Measurements from ENCODE around the gene HOXD12. TPM values are rescaled to one million over a fixed set of nuclear protein-coding genes. Genes with fewer than 3 reads are reported as not detected.
A peak's percentile ranks its signal among the peaks of the same experiment; 100 is the strongest.

Gene HOXD12
- total and polyA plus RNA-seq, 4 donors: not detected

DNA sequence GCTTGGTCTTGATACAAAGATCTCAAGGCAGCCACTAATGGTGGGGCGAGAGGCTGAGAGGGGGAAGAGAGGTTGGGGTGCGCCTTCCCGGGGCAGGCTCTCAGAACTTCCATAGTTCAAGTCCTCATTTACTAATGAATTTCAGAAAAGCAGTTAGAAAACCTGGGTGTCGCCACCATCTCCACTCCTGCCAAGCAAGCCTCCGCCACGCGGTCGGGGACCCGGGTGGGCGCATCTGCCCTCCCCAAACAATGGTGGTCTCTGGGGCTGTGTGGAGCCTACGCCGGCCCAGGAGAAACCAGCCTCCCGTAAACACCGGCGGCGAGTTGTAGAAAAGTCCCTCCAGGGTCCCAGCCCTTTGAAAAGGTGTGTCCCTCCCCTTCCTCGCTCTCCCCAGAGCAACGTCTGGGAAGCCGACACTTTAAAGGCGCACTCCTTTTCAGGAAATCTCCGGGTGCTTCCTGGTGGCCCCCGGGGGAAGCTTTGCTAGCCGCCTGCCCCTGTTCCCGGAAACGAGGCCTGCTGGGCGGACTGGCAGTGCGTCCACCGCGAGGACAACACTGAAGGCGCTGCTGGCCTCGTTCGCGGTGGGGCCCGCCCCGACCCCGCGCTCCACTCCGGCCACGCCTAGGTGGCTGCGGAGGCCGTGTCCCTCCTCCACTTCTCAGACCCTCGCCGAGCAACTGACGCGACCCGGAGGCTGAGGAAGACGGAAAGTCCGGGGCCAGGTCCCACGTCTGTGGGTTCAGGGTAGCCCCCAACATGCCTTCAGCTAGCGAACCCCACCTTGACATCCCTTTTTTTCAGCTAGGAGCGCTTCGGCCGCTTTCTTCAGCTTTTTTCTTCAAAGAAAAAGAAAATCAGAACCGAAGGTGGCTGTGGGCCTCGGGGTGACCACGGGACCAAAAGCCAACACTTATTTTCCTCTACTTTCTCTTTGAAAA is 32.7 kb upstream of the HOXD12 start:
- TF ChIP-seq, protein P1, sequence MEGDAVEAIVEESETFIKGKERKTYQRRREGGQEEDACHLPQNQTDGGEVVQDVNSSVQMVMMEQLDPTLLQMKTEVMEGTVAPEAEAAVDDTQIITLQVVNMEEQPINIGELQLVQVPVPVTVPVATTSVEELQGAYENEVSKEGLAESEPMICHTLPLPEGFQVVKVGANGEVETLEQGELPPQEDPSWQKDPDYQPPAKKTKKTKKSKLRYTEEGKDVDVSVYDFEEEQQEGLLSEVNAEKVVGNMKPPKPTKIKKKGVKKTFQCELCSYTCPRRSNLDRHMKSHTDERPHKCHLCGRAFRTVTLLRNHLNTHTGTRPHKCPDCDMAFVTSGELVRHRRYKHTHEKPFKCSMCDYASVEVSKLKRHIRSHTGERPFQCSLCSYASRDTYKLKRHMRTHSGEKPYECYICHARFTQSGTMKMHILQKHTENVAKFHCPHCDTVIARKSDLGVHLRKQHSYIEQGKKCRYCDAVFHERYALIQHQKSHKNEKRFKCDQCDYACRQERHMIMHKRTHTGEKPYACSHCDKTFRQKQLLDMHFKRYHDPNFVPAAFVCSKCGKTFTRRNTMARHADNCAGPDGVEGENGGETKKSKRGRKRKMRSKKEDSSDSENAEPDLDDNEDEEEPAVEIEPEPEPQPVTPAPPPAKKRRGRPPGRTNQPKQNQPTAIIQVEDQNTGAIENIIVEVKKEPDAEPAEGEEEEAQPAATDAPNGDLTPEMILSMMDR (IDR thresholded peaks at IDR 0.05; ENCODE audit: control extremely low read depth, extremely low read depth): no peak
- no peak overlapping the region for H3K9ac ChIP-seq (ENCODE audit: insufficient read depth in 1 of 2, low read length in 2 of 2)
- H3K27me3 ChIP-seq (ENCODE audit: control insufficient read depth in 3 of 3, insufficient read depth in 3 of 3, low read length in 2 of 3): peaks cover 15 to 86% (median 83%) of the 10 kb centered on the region in 3 donors
- no peak overlapping the region for H3K27ac ChIP-seq (ENCODE audit: low read depth in 1 of 2, low read length in 1 of 2)
- H3K4me1 ChIP-seq (ENCODE audit: control insufficient read depth in 5 of 5, insufficient read depth in 5 of 5, low read length in 5 of 5): peaks cover 0 to 21% (median 0%) of the 10 kb centered on the region in 5 donors
- peak; percentile 36 to 48 (median 47) for DNase-seq
- no peak overlapping the region for H3K4me3 ChIP-seq
- peaks cover 0 to 24% (median 0%) of the 10 kb centered on the region in 4 donors for H3K9me3 ChIP-seq (ENCODE audit: control insufficient read depth in 4 of 4, insufficient read depth in 3 of 4, low read length in 3 of 4)
- no peaks in the 10 kb centered on the region for H3K36me3 ChIP-seq (ENCODE audit: control insufficient read depth in 4 of 4, insufficient read depth in 4 of 4, low read length in 4 of 4)
- WGBS, 2 donors: 8 to 9% methylated on average over 53 to 56 of the region's 56 CpGs
- ATAC-seq (ENCODE audit: insufficient read depth, low FRiP score): no peak

DNA sequence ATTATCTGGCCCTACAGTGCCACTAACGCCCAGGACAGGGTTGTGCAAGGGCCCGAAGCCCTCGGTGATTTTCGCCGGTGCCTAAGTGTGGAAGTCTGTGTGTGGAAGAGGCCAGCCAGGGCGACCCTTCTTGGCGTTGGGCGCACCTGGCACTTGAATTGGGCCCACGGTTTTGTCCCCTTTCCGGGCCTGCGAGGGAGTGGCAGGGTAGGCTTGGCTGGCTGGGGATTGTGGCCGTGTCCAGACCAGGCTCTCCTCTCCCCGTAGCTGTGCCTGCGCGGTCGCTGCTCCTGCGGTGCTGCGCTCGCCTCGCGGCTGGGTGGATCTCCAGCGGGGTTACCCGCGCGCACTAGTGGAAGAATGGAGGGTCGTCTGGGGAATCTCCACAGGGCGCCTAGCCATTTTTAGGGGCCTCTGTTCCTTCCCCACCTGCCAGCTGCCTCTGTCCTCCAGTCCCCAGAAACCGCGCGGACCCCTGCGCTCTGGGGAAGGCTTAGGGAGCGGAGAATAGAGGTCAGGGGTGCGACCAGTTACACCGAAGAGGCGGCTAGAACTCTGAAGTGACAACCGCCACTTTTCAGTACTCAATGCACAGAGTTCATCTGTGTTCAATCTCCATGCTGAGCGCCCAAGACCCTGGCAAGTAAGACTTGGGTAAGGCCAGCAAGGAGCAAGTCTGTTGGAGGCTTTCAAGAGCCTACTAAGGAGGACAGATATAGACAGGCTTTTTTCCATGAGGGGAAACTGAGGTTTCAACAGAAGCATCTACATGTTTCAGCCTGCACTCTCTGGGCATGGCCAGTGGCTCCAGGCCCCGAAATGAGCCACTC is 31.8 kb upstream of the HOXD12 start:
- Histone ChIP-seq H3K4me1 (ENCODE audit: control insufficient read depth in 5 of 5, insufficient read depth in 5 of 5, low read length in 5 of 5) (peaks cover 0 to 22% (median 0%) of the 10 kb centered on the region in 5 donors), H3K4me3 (no peak overlapping the region), H3K27ac (ENCODE audit: low read depth in 1 of 2, low read length in 1 of 2) (no peak overlapping the region), H3K27me3 (ENCODE audit: control insufficient read depth in 3 of 3, insufficient read depth in 3 of 3, low read length in 2 of 3) (peaks cover 15 to 87% (median 84%) of the 10 kb centered on the region in 3 donors), H3K9ac (ENCODE audit: insufficient read depth in 1 of 2, low read length in 2 of 2) (no peak overlapping the region), H3K36me3 (ENCODE audit: control insufficient read depth in 4 of 4, insufficient read depth in 4 of 4, low read length in 4 of 4) (no peaks in the 10 kb centered on the region), H3K9me3 (ENCODE audit: control insufficient read depth in 4 of 4, insufficient read depth in 3 of 4, low read length in 3 of 4) (peaks cover 0 to 27% (median 0%) of the 10 kb centered on the region in 4 donors)
- TF ChIP-seq, protein P1 (IDR thresholded peaks at IDR 0.05; ENCODE audit: control extremely low read depth, extremely low read depth): no peak
- WGBS, 2 donors: 5 to 9% methylated on average over 38 of the region's 38 CpGs
- ATAC-seq (ENCODE audit: insufficient read depth, low FRiP score) (no peak), DNase-seq (peak; percentile 51 to 57 (median 53))

DNA sequence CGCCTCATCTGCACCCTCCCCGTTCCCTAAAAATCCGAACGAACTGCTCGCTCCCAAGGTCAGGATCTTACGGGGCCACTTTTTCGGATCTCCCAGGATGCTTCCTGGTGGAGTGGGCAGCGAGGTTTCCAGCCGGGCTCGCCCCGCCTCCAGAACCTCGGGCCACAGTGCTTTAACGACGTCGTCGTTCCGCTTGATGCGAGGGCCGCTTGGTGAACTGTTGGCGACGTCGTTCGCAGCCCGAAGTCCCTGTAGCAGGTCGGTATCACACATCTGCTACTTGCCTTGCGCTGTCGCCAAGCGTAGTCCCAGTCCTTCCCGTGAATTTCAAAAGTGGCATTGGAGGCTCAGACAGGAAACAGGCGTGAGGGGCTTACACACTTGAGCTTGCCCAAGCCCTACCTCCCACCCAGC is 31.2 kb upstream of the HOXD12 start:
- H3K36me3 ChIP-seq (ENCODE audit: control insufficient read depth in 4 of 4, insufficient read depth in 4 of 4, low read length in 4 of 4): no peaks in the 10 kb centered on the region
- ATAC-seq (ENCODE audit: insufficient read depth, low FRiP score) (no peak), DNase-seq (peak in 2 of 3 donors; percentile 34 to 41)
- peaks cover 15 to 91% (median 84%) of the 10 kb centered on the region in 3 donors for H3K27me3 ChIP-seq (ENCODE audit: control insufficient read depth in 3 of 3, insufficient read depth in 3 of 3, low read length in 2 of 3)
- TF ChIP-seq, protein P1 (IDR thresholded peaks at IDR 0.05; ENCODE audit: control extremely low read depth, extremely low read depth): no peak
- H3K4me1 ChIP-seq (ENCODE audit: control insufficient read depth in 5 of 5, insufficient read depth in 5 of 5, low read length in 5 of 5): peaks cover 0 to 22% (median 0%) of the 10 kb centered on the region in 5 donors
- H3K27ac ChIP-seq (ENCODE audit: low read depth in 1 of 2, low read length in 1 of 2): no peak overlapping the region
- no peak overlapping the region for H3K4me3 ChIP-seq
- no peak overlapping the region for H3K9ac ChIP-seq (ENCODE audit: insufficient read depth in 1 of 2, low read length in 2 of 2)
- WGBS, 2 donors: 4 to 7% methylated on average over 30 of the region's 30 CpGs
- H3K9me3 ChIP-seq (ENCODE audit: control insufficient read depth in 4 of 4, insufficient read depth in 3 of 4, low read length in 3 of 4): peaks cover 0 to 27% (median 0%) of the 10 kb centered on the region in 4 donors

Measured in lung (tissue), 12 donors.